GM04503 (cell line): ENCODE measurements around the gene BRF1.

Experiments
- DNase-seq: peaks from one replicate; pipeline ENCODE4 v3.0.0-alpha.2; 2012; ENCODE audit warnings: low read depth

BRF1 gene

GRCh38 chr14:105173901-105174894 lies 126.6 kb downstream of the BRF1 start:
- no peak for DNase-seq

DNA sequence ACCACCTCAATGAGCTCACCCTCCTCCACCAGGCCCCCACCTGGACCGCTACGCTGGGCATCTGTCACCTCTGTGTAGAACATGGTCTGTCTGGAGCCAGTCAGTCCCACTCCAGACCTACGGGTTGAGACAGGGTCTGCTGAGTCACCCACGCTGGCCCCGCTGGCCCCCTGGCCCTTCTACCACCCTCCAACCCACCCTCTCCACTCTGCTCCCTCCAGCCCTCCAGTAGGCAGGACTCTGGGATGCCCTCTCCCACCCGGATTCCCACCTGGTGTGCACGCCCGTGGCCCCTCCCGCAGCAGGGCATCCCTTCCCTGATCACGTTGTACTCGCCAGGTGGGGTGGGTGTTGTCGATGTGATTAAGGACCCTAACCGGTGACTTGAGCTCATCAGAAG lies 127.7 kb downstream of the BRF1 start:
- DNase-seq, result no peak

DNA sequence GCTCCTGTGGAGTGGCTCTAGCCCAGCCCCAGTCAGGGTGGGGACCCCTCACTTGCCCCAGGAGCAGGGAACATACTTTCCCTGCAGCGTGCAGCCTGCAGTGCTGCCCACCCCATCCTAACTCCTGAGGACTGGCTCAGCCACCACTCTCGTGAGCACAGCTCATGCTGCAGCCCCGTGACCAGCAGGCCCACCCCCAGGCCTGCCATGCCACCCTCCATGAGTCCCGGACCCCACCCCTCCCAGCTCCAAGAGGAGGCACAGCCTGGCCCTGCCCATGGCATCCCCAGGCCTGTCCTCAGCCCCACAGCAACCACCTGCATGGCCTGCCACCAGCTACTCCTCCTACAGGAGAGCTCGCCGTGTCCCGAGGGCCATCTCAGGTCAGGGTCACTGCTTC lies 128.3 kb downstream of the BRF1 start:
- DNase-seq, result no peak

GRCh38 chr14:105171004-105171673 lies 129.7 kb downstream of the BRF1 start:
- DNase-seq, result no peak

GRCh38 chr14:105169776-105170655 lies 130.8 kb downstream of the BRF1 start:
- DNase-seq, result no peak

- no peak for DNase-seq
These were observed 131.8 kb downstream of the BRF1 start for GRCh38 chr14:105168979-105169507.

DNA sequence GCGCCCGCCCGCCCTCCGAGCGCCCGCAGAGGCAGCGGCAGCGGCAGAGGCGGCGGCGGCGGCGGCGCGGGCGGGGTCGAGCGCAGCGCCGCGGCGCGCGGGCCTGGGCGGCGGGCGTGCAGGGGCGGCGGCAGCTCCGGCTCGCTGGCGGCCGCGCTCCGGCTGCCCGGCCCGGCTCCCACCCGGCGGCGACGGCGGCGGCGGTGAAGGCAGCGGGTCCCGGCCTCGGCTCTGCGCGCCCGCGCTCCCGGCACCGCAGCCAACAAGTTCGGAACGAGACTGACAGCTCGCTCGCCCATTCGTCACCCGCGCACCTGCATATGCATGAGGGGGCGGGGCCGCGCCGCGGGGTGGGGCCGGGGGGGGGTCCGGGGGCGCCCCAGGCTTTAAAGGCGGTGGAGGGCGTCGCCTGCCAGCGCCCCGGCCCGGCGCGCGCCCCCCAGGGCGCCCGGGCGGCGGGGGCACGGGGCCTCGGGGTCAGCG lies 132.3 kb downstream of the BRF1 start, which contains the start of gene JAG2:
Gene JAG2, minus strand, starts transcription at position 281 of the 483 bp plus-strand sequence. CDS start 356 bp downstream, outside the sequence.
- no peak for DNase-seq

DNA sequence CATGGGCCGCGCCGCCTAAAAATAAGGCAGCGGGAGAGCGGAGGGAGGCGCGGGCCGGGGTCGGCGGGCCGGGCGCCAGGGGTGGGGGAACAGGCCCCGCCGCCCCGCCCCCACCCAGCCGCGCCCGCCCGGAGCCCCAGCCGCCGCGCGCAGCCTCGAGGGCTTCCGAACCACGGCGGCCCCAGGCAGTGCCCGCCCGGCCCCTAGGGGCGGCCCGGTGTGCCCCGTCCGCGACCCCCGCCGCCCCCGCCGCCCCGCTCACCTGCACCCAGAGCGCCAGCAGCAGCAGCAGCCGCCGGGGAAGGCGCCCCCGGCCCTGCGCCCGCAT lies 132.7 kb downstream of the BRF1 start:
- no peak for DNase-seq

- no peak for DNase-seq
These were observed 133.3 kb downstream of the BRF1 start for GRCh38 chr14:105167303-105168092.

DNA sequence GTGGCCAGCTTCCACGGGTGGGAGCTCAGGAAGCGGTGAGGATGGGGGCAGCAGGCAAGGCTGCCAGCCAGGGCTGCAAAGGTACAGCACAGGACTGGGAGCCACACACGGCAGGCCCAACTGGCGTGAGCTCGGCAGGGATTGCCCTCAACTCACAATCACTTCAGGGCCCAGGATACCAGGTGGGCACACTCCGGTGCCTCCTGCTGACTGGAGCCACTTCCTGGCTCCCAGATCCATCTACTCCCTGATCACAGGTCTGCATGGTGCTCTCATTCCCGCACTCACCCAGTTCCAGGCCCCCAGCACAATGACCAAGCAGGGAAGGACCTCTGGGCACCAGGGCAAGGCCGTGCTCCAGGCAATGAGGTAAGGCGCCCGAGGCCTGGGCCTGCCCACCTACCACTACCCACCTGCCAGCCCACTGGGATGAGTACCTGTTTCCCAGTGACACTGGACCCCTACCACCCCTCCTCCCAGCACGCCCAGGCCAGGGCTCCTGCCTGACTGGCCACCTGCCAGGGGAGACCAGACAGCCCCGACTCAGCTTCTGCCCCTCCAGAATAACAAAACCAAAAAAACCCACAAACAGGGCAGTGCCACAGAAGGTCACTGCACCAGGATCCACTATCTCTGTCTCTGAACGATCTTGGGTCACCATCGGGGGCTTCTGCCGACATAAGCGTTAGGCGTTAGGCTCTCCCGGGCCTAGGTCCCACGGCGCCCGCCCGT lies 134.1 kb downstream of the BRF1 start:
- DNase-seq, result no peak

DNA sequence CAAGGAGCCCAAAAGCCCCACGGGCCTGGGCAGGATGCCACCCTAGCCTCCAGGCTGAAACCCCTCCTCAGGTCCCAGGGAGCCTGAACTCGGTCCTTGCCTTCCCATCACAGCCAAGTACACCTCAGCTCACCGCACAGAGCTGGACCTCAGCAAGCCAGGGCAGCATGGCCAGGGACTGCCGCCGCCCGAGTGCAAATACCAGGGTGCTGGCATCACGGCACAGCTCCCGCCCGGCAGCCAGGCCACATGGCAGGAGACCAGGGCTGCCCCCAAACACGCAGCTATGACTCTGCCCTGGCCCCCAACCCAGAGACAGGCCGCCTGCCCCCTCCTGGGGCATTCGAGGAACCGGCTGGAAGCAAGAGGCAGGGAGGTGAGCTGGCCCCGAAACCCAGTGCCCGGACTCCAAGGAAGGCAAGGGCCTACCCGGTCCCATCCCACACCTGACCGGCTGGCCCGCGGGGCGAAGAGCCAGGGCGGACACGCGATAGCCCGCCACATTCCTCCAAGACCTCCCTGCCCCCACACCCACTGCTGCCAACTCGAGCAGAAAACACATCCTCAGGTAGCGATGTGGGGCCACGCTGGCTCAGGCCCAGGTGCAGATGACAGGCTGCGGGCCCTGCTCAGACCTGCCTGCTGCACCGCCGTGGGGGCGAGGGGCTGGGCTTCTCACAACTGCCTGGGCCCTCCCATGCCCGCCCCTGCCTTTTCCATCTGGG lies 134.9 kb downstream of the BRF1 start:
- DNase-seq, result no peak

- DNase-seq, result no peak
These were observed 135.6 kb downstream of the BRF1 start for GRCh38 chr14:105165134-105165704.

DNA sequence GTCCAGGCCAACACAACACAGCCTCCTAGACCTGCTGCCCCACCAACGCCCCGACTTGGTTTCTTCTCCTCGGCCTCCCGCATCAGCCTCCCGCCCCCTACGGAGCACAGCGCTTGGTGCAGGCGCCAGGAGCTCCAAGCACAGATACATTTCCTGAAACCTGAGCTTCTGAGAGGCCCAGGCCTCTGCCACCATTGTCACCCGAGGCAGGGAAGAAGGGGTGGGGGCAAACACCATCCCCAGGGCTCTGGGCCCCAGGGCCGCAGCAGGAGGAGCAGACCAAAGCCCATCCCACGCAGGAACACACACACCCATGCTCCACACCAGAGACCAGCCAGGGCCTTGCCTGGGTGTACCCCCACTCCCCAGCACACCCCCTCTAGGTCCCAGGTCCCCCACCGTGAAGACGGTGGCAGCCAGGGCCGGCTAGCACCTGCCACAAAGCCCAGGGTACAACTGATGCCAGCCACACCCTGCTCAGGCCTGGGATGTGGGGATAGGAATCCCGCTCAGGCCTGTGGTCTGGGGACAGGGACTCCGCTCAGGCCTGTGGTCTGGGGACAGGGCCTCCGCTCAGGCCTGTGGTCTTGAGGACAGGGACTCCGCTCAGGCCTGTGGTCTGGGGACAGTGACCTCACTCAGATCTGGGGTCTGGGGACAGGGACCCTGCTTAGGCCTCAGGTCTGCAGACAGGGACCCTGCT lies 137.6 kb downstream of the BRF1 start:
- DNase-seq, result no peak

DNA sequence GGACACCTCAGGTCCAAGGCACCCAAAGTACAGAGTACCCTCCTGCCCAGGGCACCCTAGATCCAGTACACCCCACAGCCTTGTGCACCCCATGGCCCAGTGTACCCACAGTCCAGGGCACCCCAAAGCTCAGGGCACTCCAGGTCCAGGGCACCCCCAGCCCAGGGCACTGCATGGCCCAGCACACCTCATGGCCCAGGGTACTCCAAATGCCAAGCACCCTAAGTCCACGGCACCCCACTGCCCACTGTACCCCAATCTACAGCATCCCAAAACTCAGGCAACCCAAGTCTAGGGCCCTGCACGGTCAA lies 138.2 kb downstream of the BRF1 start:
- DNase-seq, result no peak

GRCh38 chr14:105161964-105162668 lies 138.7 kb downstream of the BRF1 start:
- DNase-seq, result no peak

GRCh38 chr14:105161309-105161708 lies 139.5 kb downstream of the BRF1 start:
- DNase-seq, result no peak

- no peak for DNase-seq
These were observed 140.0 kb downstream of the BRF1 start for GRCh38 chr14:105160776-105161175.

DNA sequence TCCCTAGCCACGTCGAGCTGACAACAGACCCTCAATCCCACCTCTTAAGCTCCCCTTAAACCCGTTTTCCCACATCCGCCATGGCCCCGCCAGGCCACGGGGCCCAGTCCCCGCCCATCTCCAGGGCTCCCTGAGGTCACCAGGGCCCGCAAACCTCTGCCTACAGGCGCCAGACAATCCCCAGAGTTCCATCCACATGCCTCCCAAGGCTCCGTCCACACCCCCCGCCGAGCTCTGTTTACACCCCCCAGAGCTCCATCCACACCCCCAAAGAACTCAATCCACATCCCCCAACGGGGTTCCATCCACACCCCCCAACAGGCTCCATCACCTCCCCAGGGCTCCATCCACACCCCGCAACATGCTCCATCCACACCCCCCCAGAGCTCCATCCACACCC lies 141.5 kb downstream of the BRF1 start:
- DNase-seq, result no peak
